ENCODE measurements around the gene LRFN2.

Gene LRFN2

GRCh38 chr6:40352006-40352405 is 235.2 kb downstream of the LRFN2 start:
- no peaks in the 10 kb centered on the region for H3K36me3 Mint-ChIP-seq
- no peak for ATAC-seq (ENCODE audit: low read depth)

DNA sequence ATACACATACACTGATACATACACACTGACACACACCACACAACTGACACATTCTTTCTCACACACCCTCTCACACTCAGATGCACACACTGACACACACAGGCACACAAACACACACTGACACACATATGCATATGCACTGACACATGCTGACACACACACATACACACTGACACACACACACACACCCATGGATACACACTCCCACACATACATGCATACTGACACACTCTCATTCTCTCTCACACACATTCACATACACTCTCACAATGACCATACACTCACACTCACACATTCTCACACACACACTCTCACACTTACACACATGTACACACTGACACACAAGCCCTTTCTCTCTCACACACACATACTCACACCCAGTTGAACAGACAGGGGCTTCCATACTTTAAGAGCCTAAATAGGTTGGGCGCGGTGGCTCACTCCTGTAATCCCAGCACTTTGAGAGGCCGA is 236.4 kb downstream of the LRFN2 start:
- Mint-ChIP-seq H3K27ac (no peak overlapping the region), H3K27me3 (peaks cover 5% of the 10 kb centered on the region), H3K4me1 (no peaks in the 10 kb centered on the region), H3K4me3 (no peak overlapping the region), H3K9me3 (peaks cover 1% of the 10 kb centered on the region), H3K36me3 (no peaks in the 10 kb centered on the region)
- ATAC-seq (ENCODE audit: low read depth) (no peak), DNase-seq (ENCODE audit: low spot score in 2 of 2) (peak in 1 of 2 donors; percentile 2)

More at GRCh38 chr6:40352006-40352405, 235.2 kb downstream of the LRFN2 start:
- H3K9me3 Mint-ChIP-seq: no peaks in the 10 kb centered on the region
- DNase-seq (ENCODE audit: low spot score in 2 of 2): peak in 1 of 2 donors; percentile 3
- no peak overlapping the region for H3K27ac Mint-ChIP-seq
- H3K4me3 Mint-ChIP-seq: no peak overlapping the region
- H3K27me3 Mint-ChIP-seq: peaks cover 3% of the 10 kb centered on the region
- no peaks in the 10 kb centered on the region for H3K4me1 Mint-ChIP-seq

GRCh38 chr6:40349901-40350746 is 237.0 kb downstream of the LRFN2 start:
- H3K27me3 Mint-ChIP-seq: peaks cover 5% of the 10 kb centered on the region
- DNase-seq (ENCODE audit: low spot score in 2 of 2) (no peak), ATAC-seq (ENCODE audit: low read depth) (no peak)
- H3K36me3 Mint-ChIP-seq: no peaks in the 10 kb centered on the region
- H3K4me3 Mint-ChIP-seq: no peak overlapping the region
- no peaks in the 10 kb centered on the region for H3K4me1 Mint-ChIP-seq
- peaks cover 1% of the 10 kb centered on the region for H3K9me3 Mint-ChIP-seq
- H3K27ac Mint-ChIP-seq: no peak overlapping the region

- DNase-seq (ENCODE audit: low spot score in 2 of 2): peak in 1 of 2 donors; percentile 7
- no peak overlapping the region for H3K27ac Mint-ChIP-seq
- no peak overlapping the region for H3K4me3 Mint-ChIP-seq
- H3K36me3 Mint-ChIP-seq: no peaks in the 10 kb centered on the region
- peaks cover 1% of the 10 kb centered on the region for H3K9me3 Mint-ChIP-seq
- no peaks in the 10 kb centered on the region for H3K4me1 Mint-ChIP-seq
- no peak for ATAC-seq (ENCODE audit: low read depth)
- peaks cover 5% of the 10 kb centered on the region for H3K27me3 Mint-ChIP-seq
These were observed 237.9 kb downstream of the LRFN2 start for GRCh38 chr6:40349123-40349900.

DNA sequence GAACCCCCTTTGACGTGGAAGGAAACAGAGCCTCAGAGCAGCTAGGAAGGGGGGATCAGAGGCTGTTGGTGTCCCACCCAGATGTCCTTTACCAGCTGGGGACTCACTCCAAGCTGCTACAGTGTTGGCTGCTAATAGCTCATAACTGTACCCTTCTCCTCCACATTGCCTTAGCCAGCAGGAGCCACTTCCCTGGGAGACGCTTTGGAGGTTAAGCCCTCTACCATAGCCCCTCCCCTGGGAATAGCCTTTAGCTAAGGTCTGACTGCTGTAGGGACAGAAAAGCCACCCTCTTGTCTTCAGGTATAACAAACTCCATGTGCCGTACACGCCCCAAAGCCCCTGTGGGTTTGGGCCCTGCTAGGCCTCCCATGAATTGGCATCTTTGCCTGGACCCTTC is 238.6 kb downstream of the LRFN2 start:
- Mint-ChIP-seq H3K4me1 (no peaks in the 10 kb centered on the region), H3K36me3 (no peaks in the 10 kb centered on the region), H3K9me3 (peaks cover 1% of the 10 kb centered on the region), H3K27me3 (peaks cover 5% of the 10 kb centered on the region), H3K27ac (no peak overlapping the region), H3K4me3 (no peak overlapping the region)
- DNase-seq (ENCODE audit: low spot score in 2 of 2) (no peak), ATAC-seq (ENCODE audit: low read depth) (no peak)

DNA sequence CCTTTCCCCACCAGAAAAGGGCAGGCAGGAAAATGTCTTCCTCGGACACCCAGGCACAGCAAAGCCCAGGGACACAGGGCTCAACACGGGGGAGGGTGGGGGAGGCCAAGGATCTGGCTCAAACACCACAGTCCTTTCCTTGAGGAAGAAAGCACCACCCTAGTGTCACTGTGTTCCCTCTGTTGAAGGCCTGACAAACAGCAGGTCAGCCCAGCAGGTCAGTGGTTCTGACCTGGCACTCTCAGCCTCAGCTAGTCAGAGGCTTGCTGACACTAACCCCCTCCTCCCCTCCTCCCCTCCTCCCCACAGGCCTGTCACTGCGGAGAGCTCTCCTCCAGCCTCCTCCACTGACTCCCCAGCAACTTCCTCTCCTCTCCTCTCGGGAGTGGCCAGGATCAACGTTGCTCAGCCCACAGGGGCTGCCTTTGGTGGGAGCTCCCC is 239.6 kb downstream of the LRFN2 start:
- no peak overlapping the region for H3K4me3 Mint-ChIP-seq
- peaks cover 5% of the 10 kb centered on the region for H3K27me3 Mint-ChIP-seq
- H3K36me3 Mint-ChIP-seq: no peaks in the 10 kb centered on the region
- H3K4me1 Mint-ChIP-seq: no peaks in the 10 kb centered on the region
- no peak for ATAC-seq (ENCODE audit: low read depth)
- H3K9me3 Mint-ChIP-seq: peaks cover 1% of the 10 kb centered on the region
- no peak for DNase-seq (ENCODE audit: low spot score in 2 of 2)
- no peak overlapping the region for H3K27ac Mint-ChIP-seq

GRCh38 chr6:40346246-40346645 is 240.9 kb downstream of the LRFN2 start:
- peaks cover 1% of the 10 kb centered on the region for H3K9me3 Mint-ChIP-seq
- H3K27ac Mint-ChIP-seq: no peak overlapping the region
- peaks cover 5% of the 10 kb centered on the region for H3K27me3 Mint-ChIP-seq
- DNase-seq (ENCODE audit: low spot score in 2 of 2) (no peak), ATAC-seq (ENCODE audit: low read depth) (no peak)
- H3K4me1 Mint-ChIP-seq: no peaks in the 10 kb centered on the region
- H3K36me3 Mint-ChIP-seq: no peaks in the 10 kb centered on the region
- no peak overlapping the region for H3K4me3 Mint-ChIP-seq

GRCh38 chr6:40344566-40345167 is 242.5 kb downstream of the LRFN2 start:
- no peak overlapping the region for H3K4me3 Mint-ChIP-seq
- H3K9me3 Mint-ChIP-seq: peaks cover 1% of the 10 kb centered on the region
- ATAC-seq (ENCODE audit: low read depth): no peak
- no peaks in the 10 kb centered on the region for H3K4me1 Mint-ChIP-seq
- H3K27ac Mint-ChIP-seq: no peak overlapping the region
- DNase-seq (ENCODE audit: low spot score in 2 of 2): no peak
- no peaks in the 10 kb centered on the region for H3K36me3 Mint-ChIP-seq
- H3K27me3 Mint-ChIP-seq: peaks cover 5% of the 10 kb centered on the region

GRCh38 chr6:40343877-40344565 is 243.1 kb downstream of the LRFN2 start:
- Mint-ChIP-seq H3K4me1 (no peaks in the 10 kb centered on the region), H3K27ac (no peak overlapping the region), H3K9me3 (peaks cover 1% of the 10 kb centered on the region), H3K4me3 (no peak overlapping the region), H3K36me3 (no peaks in the 10 kb centered on the region), H3K27me3 (peaks cover 5% of the 10 kb centered on the region)
- no peak for DNase-seq (ENCODE audit: low spot score in 2 of 2)
- ATAC-seq (ENCODE audit: low read depth): no peak

DNA sequence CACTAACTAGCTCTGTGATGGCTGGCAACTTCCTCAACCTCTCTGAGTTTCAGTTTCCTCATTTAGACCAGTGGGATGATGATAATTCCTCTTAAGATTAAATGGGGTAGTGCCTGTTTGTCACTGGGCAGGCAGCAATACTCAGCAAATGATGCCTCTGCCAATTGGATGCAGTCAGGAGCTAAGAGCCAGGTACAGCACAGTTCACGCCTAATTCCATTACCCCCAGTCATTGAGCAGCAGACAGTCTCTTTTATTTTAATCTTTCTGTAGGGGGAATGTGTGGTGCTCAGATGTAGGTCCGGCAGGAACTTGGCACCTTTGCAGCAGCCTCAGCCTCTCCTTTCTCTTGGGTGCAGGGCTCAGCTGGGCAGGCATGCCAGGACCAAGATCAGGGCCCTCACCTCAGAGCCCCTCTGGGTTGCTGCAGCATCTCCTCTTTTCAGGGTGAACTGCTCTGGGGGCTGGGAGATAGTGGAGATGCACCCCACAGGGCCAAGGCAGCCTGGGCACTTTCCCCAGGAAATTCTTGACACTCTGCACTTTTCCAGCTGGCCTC is 243.8 kb downstream of the LRFN2 start:
- Mint-ChIP-seq H3K36me3 (no peaks in the 10 kb centered on the region), H3K27ac (no peak overlapping the region), H3K9me3 (peaks cover 1% of the 10 kb centered on the region), H3K27me3 (peaks cover 4% of the 10 kb centered on the region), H3K4me1 (no peaks in the 10 kb centered on the region), H3K4me3 (no peak overlapping the region)
- ATAC-seq (ENCODE audit: low read depth): no peak
- DNase-seq (ENCODE audit: low spot score in 2 of 2): no peak

DNA sequence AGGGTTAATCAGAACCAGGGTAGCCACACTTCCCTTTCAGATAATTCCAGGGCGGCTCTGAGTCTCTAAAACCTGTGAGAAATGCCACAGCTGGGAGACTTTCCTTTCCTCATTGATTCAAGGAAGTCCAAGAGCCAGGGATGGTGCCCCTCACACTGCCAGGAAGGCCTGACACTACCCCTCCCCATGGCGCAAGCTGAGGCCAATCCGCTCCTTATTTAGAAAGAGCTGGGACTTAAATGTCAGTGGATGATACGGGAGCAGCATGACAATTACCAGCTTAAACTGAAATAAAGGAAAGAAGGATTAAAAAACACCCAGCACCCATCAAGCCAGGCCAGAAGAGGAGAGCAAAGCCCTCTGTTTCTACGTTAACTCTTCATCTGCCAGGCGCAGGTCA is 244.4 kb downstream of the LRFN2 start:
- no peaks in the 10 kb centered on the region for H3K4me1 Mint-ChIP-seq
- H3K27ac Mint-ChIP-seq: no peak overlapping the region
- H3K9me3 Mint-ChIP-seq: peaks cover 3% of the 10 kb centered on the region
- no peaks in the 10 kb centered on the region for H3K36me3 Mint-ChIP-seq
- ATAC-seq (ENCODE audit: low read depth): no peak
- H3K4me3 Mint-ChIP-seq: no peak overlapping the region
- DNase-seq (ENCODE audit: low spot score in 2 of 2): no peak
- peaks cover 9% of the 10 kb centered on the region for H3K27me3 Mint-ChIP-seq

- H3K4me1 Mint-ChIP-seq: no peaks in the 10 kb centered on the region
- H3K27ac Mint-ChIP-seq: no peak overlapping the region
- DNase-seq (ENCODE audit: low spot score in 2 of 2) (no peak), ATAC-seq (ENCODE audit: low read depth) (no peak)
- peaks cover 2% of the 10 kb centered on the region for H3K9me3 Mint-ChIP-seq
- peaks cover 9% of the 10 kb centered on the region for H3K27me3 Mint-ChIP-seq
- H3K4me3 Mint-ChIP-seq: no peak overlapping the region
- H3K36me3 Mint-ChIP-seq: no peaks in the 10 kb centered on the region
These were observed 245.4 kb downstream of the LRFN2 start for GRCh38 chr6:40341726-40342125.

Measured in memory B cell (primary cell).